Neuronal stem cell (in vitro differentiated cells): Measurements from ENCODE around the gene LRP1B.
"Not testable (repeated sequence)": the region's sequence is repeated elsewhere in the genome, so short reads cannot be mapped to it uniquely, and the experiment has no call there.

ENCODE experiments used
- DNase-seq: peaks from one replicate; pipeline ENCODE4 v3.0.0-alpha.2; 2013; ENCODE audit warnings: low spot score
- H2AFZ ChIP-seq: one replicate; pipeline ENCODE4 v1.6.1; 2013; ENCODE audit warnings: mild to moderate bottlenecking, low read length, inconsistent platforms
- H2AK5ac ChIP-seq: 2 replicates; pipeline ENCODE4 v1.6.1; 2013; ENCODE audit warnings: low read depth, mild to moderate bottlenecking, inconsistent platforms, low read length, moderate library complexity, mixed read lengths
- H2BK120ac ChIP-seq: 2 replicates; pipeline ENCODE4 v1.6.1; 2013; ENCODE audit warnings: low read depth, mild to moderate bottlenecking, inconsistent platforms, low read length, moderate library complexity, mixed read lengths
- H2BK12ac ChIP-seq: one replicate; pipeline ENCODE4 v1.6.1; 2013; ENCODE audit warnings: low read length, inconsistent platforms
- H2BK15ac ChIP-seq: 2 replicates; pipeline ENCODE4 v1.6.1; 2013; ENCODE audit warnings: mild to moderate bottlenecking, low read length, inconsistent platforms, mixed read lengths
- H2BK5ac ChIP-seq: one replicate; pipeline ENCODE4 v1.6.1; 2013; ENCODE audit warnings: inconsistent platforms, mild to moderate bottlenecking, low read length, moderate library complexity
- H3K14ac ChIP-seq: one replicate; pipeline ENCODE4 v1.6.1; 2013; ENCODE audit warnings: low read length, inconsistent platforms
- H3K18ac ChIP-seq: 2 replicates; pipeline ENCODE4 v1.6.1; 2013; ENCODE audit warnings: low read length, inconsistent platforms
- H3K23ac ChIP-seq: 2 replicates; pipeline ENCODE4 v1.6.1; 2013; ENCODE audit warnings: low read depth, mild to moderate bottlenecking, mixed read lengths, low read length, inconsistent platforms; ENCODE audit not compliant: poor library complexity
- H3K27ac ChIP-seq: replicated peaks from 3 replicates; pipeline ENCODE4 v1.5.1; 2013; ENCODE audit warnings: low read length, inconsistent platforms
- H3K27me3 ChIP-seq, 3 experiments: 2 replicates each; pipeline ENCODE4 v1.6.1; 2013; ENCODE audit warnings: low read length in 3 of 3, mild to moderate bottlenecking in 2 of 3, inconsistent platforms in 1 of 3, low read depth in 1 of 3, mixed read lengths in 1 of 3, moderate library complexity in 1 of 3; ENCODE audit not compliant: control insufficient read depth in 3 of 3, insufficient read depth in 3 of 3
- H3K36me3 ChIP-seq, 2 donors: replicated peaks in 1 of 2; 2 replicates each; pipeline ENCODE4 v1.6.1; 2013; ENCODE audit warnings: low read length in 2 of 2; ENCODE audit not compliant: control insufficient read depth in 2 of 2, insufficient read depth in 2 of 2
- H3K4ac ChIP-seq: 2 replicates; pipeline ENCODE4 v1.6.1; 2013; ENCODE audit warnings: inconsistent platforms, mild to moderate bottlenecking, low read length, moderate library complexity
- H3K4me1 ChIP-seq, 2 donors: 1 replicate in 1 of 2; 2 replicates in 1 of 2; pipeline ENCODE4 v1.6.1; 2013; ENCODE audit warnings: low read length in 2 of 2, low read depth in 1 of 2; ENCODE audit not compliant: control insufficient read depth in 2 of 2, insufficient read depth in 1 of 2
- H3K4me2 ChIP-seq: one replicate; pipeline ENCODE4 v1.6.1; 2013; ENCODE audit warnings: mild to moderate bottlenecking, low read length, inconsistent platforms; ENCODE audit not compliant: insufficient read depth, poor library complexity, severe bottlenecking
- H3K4me3 ChIP-seq, 2 donors: 2 replicates each; pipeline ENCODE4 v1.5.1; 2013; ENCODE audit warnings: low read length in 2 of 2, mild to moderate bottlenecking in 2 of 2, inconsistent platforms in 1 of 2, moderate library complexity in 1 of 2
- H3K79me1 ChIP-seq: one replicate; pipeline ENCODE4 v1.6.1; 2013; ENCODE audit warnings: low read depth, mild to moderate bottlenecking, inconsistent platforms, low read length, moderate library complexity
- H3K9ac ChIP-seq: one replicate; pipeline ENCODE4 v1.6.1; 2013; ENCODE audit warnings: mild to moderate bottlenecking, low read depth, low read length, inconsistent platforms; ENCODE audit not compliant: poor library complexity
- H3K9me3 ChIP-seq, 2 donors: replicated peaks in 1 of 2; 2 replicates each; pipeline versions ENCODE3 to v1.6.1; 2013; ENCODE audit warnings: low read length in 2 of 2, mild to moderate bottlenecking in 2 of 2, inconsistent platforms in 1 of 2, low read depth in 1 of 2, mixed read lengths in 1 of 2, moderate library complexity in 1 of 2; ENCODE audit not compliant: control insufficient read depth in 2 of 2, insufficient read depth in 1 of 2
- H4K8ac ChIP-seq: one replicate; pipeline ENCODE4 v1.6.1; 2013; ENCODE audit warnings: low read depth, mild to moderate bottlenecking, inconsistent platforms, low read length, moderate library complexity
- H4K91ac ChIP-seq: one replicate; pipeline ENCODE4 v1.6.1; 2013; ENCODE audit warnings: low read length, low read depth, mild to moderate bottlenecking, inconsistent platforms; ENCODE audit not compliant: poor library complexity
- WGBS, 2 donors: extraction: QIAGEN DNeasy Blood & Tissue Kit; methylation state at CpG; one replicate each; pipeline ENCODE4 v1.1.7; 2013; ENCODE audit warnings: missing lambda C conversion rate in 2 of 2, mixed read lengths in 1 of 2; ENCODE audit not compliant: insufficient read length in 2 of 2, insufficient replicate concordance in 1 of 2; ENCODE audit errors: extremely low coverage in 2 of 2; 5-methylcytosine and 5-hydroxymethylcytosine counted together

The LRP1B gene

GRCh38 chr2:140551287-140551686 lies 1579.5 kb downstream of the LRP1B start:
- H3K27me3 ChIP-seq: no peaks in the 10 kb centered on the region
- H3K9ac ChIP-seq: no peak overlapping the region
- H3K36me3 ChIP-seq: no peaks in the 10 kb centered on the region
- no peaks in the 10 kb centered on the region for H3K79me1 ChIP-seq
- H2AFZ ChIP-seq: peak overlapping the region; percentile 86
- H4K91ac ChIP-seq: no peak overlapping the region
- H3K4me3 ChIP-seq: no peak overlapping the region
- DNase-seq: no peak
- no peak overlapping the region for H2BK12ac ChIP-seq
- no peak overlapping the region for H3K4ac ChIP-seq
- no peak overlapping the region for H3K4me2 ChIP-seq
- no CpG with 5 or more reads among the region's 1 CpG for WGBS, 2 donors
- H2AK5ac ChIP-seq: no peak overlapping the region
- peaks cover 0 to 1% of the 10 kb centered on the region in 2 donors for H3K4me1 ChIP-seq
- H3K23ac ChIP-seq: no peak overlapping the region
- H2BK120ac ChIP-seq: no peak overlapping the region
- no peak overlapping the region for H3K18ac ChIP-seq
- no peaks in the 10 kb centered on the region for H3K9me3 ChIP-seq
- no peak overlapping the region for H2BK5ac ChIP-seq
- no peak overlapping the region for H4K8ac ChIP-seq
- H3K14ac ChIP-seq: no peak overlapping the region
- no peak overlapping the region for H3K27ac ChIP-seq
- H2BK15ac ChIP-seq: no peak overlapping the region

- H2BK15ac ChIP-seq: no peak overlapping the region
- no CpG with 5 or more reads among the region's 2 CpGs for WGBS, 2 donors
- no peak overlapping the region for H2BK12ac ChIP-seq
- H3K4me1 ChIP-seq: peaks cover 0 to 1% of the 10 kb centered on the region in 2 donors
- DNase-seq: no peak
- H3K36me3 ChIP-seq: no peaks in the 10 kb centered on the region
- no peak overlapping the region for H4K91ac ChIP-seq
- H3K14ac ChIP-seq: no peak overlapping the region
- H2BK5ac ChIP-seq: no peak overlapping the region
- no peak overlapping the region for H3K18ac ChIP-seq
- H2AK5ac ChIP-seq: no peak overlapping the region
- peak overlapping the region; percentile 1 for H2AFZ ChIP-seq
- H2BK120ac ChIP-seq: no peak overlapping the region
- H3K9me3 ChIP-seq: no peaks in the 10 kb centered on the region
- H3K79me1 ChIP-seq: no peaks in the 10 kb centered on the region
- H3K27me3 ChIP-seq: no peaks in the 10 kb centered on the region
- no peak overlapping the region for H3K4me3 ChIP-seq
- no peak overlapping the region for H3K9ac ChIP-seq
- no peak overlapping the region for H3K27ac ChIP-seq
- H3K23ac ChIP-seq: no peak overlapping the region
- H3K4me2 ChIP-seq: no peak overlapping the region
- H3K4ac ChIP-seq: no peak overlapping the region
- H4K8ac ChIP-seq: no peak overlapping the region
Observed at GRCh38 chr2:140550821-140551220, 1580.0 kb downstream of the LRP1B start.

- not testable (repeated sequence) for H4K8ac ChIP-seq, H3K27me3 ChIP-seq
Observed at GRCh38 chr2:140544769-140545168, 1586.0 kb downstream of the LRP1B start.

GRCh38 chr2:140542627-140543026 lies 1588.2 kb downstream of the LRP1B start:
- no peak overlapping the region for H3K4me3 ChIP-seq
- no peaks in the 10 kb centered on the region for H3K4me1 ChIP-seq
- WGBS, 2 donors: no CpG with 5 or more reads among the region's 5 CpGs
- no peak for DNase-seq
- no peak overlapping the region for H2BK5ac ChIP-seq
- H2BK120ac ChIP-seq: no peak overlapping the region
- no peak overlapping the region for H4K8ac ChIP-seq
- no peak overlapping the region for H3K23ac ChIP-seq
- H3K14ac ChIP-seq: no peak overlapping the region
- H3K18ac ChIP-seq: no peak overlapping the region
- H3K9ac ChIP-seq: no peak overlapping the region
- no peak overlapping the region for H4K91ac ChIP-seq
- no peak overlapping the region for H2BK12ac ChIP-seq
- no peak overlapping the region for H3K4ac ChIP-seq
- H3K4me2 ChIP-seq: no peak overlapping the region
- H3K9me3 ChIP-seq: no peaks in the 10 kb centered on the region
- no peak overlapping the region for H2BK15ac ChIP-seq
- peak overlapping the region; percentile 47 for H2AFZ ChIP-seq
- H3K27me3 ChIP-seq: no peaks in the 10 kb centered on the region
- H3K79me1 ChIP-seq: no peaks in the 10 kb centered on the region
- H3K36me3 ChIP-seq: no peaks in the 10 kb centered on the region
- H2AK5ac ChIP-seq: no peak overlapping the region
- H3K27ac ChIP-seq: no peak overlapping the region

More at GRCh38 chr2:140544769-140545168, 1586.0 kb downstream of the LRP1B start:
- not testable (repeated sequence) for H2BK120ac ChIP-seq, H2AK5ac ChIP-seq, DNase-seq, H3K4me2 ChIP-seq, H3K14ac ChIP-seq, H3K23ac ChIP-seq, H3K4me3 ChIP-seq, H3K36me3 ChIP-seq, H2BK15ac ChIP-seq, H3K18ac ChIP-seq, H2AFZ ChIP-seq, H3K4ac ChIP-seq, H4K91ac ChIP-seq, H2BK12ac ChIP-seq, H3K9me3 ChIP-seq, H3K9ac ChIP-seq, H3K4me1 ChIP-seq, H2BK5ac ChIP-seq, H3K27ac ChIP-seq, H3K79me1 ChIP-seq
- WGBS, 2 donors: no CpG with 5 or more reads among the region's 2 CpGs
